Glomerular visceral epithelial cell (primary cell): Measurements from ENCODE around the gene PCIF1.
"Not testable (repeated sequence)": the region's sequence is repeated elsewhere in the genome, so short reads cannot be mapped to it uniquely, and the experiment has no call there.

Experiments
- DNase-seq: peaks from one replicate; pipeline ENCODE4 v3.0.0-alpha.2; 2016; ENCODE audit errors: extremely low spot score

Gene PCIF1

GRCh38 chr20:45934586-45935415, at the start of gene PCIF1:
PCIF1 (plus strand) TSS chr20:45934683; CDS start chr20:45939000, 4,317 bp downstream.
- DNase-seq = peak; percentile 99

DNA sequence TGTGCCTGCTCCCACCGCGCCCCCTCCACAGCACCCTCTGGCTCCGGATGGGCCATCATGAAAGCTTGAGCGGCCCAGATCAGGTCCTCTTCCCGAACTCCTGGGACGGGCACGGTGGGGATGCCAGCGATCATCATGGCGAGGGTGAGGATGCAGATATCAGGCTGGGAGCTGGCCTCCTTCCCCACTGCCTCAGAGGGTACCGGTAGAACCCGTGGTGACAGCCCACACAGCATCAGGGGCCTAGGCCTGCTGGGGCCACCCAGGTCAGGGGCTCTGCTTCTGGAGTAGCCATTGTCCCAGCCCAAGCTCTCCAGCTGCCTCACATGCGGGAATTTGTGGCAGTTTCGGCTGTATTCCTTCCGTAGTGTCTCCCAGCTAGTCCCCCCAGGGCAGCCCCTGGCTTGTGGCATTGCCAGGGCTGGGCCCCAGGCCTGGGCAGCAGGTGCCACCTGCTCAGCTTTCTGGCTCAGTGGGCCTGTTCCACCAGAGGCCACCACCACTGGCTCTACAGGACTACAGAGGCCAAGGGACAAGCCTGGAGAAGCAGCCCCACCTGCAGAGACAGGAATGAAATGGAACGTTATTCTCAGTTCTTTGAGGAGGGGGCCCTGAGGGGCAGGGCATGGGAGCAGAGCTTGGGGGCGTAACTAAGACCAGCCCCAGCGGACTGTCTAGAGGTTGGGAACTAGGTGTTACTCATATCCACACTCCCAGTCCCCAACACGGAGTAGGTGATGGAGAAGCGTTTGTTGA, 47.7 kb upstream of the PCIF1 start:
- no peak for DNase-seq

DNA sequence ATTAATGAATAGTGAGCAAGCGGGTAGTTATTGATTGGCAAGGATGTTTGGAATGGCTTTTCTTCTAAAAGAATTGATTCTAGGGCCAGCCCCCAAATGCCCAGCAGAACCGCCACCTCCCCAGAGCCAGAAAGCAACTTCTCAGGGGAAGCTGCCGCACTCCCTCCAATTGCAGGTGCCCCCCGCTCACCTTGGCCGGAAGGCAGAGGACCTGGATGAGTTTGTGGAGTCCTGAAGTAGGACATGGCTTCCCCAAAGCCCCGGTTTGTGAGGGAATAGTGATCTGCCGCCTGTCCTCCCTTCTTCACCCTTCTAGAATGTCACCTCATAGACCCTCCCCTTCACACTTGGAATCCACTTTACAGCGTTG, 47.2 kb upstream of the PCIF1 start, which contains the start of gene SPATA25:
SPATA25 (minus strand) TSS at position 277 of the 370 bp plus-strand sequence; CDS start at position 245, 32 bp downstream.
- DNase-seq = no peak

DNA sequence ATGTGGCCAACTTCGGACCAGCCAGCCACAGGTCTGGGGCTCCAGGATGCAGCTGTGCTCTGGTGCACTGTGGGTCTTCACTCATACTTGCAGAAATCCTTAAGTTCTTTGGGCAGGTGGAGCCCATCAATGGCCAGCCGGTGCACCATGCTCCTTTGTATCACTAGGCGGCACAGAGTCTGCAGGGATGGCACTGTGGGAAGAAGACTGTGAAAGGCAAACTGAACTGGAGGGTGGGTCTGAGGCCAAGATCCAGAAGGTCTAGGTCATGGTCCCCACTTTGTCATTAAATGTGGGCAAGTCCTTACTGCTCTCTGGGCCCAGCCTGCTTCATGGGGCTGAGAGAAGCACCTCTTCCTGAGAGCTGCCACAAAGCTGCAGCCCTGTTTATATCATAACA, 45.8 kb upstream of the PCIF1 start:
- no peak for DNase-seq

DNA sequence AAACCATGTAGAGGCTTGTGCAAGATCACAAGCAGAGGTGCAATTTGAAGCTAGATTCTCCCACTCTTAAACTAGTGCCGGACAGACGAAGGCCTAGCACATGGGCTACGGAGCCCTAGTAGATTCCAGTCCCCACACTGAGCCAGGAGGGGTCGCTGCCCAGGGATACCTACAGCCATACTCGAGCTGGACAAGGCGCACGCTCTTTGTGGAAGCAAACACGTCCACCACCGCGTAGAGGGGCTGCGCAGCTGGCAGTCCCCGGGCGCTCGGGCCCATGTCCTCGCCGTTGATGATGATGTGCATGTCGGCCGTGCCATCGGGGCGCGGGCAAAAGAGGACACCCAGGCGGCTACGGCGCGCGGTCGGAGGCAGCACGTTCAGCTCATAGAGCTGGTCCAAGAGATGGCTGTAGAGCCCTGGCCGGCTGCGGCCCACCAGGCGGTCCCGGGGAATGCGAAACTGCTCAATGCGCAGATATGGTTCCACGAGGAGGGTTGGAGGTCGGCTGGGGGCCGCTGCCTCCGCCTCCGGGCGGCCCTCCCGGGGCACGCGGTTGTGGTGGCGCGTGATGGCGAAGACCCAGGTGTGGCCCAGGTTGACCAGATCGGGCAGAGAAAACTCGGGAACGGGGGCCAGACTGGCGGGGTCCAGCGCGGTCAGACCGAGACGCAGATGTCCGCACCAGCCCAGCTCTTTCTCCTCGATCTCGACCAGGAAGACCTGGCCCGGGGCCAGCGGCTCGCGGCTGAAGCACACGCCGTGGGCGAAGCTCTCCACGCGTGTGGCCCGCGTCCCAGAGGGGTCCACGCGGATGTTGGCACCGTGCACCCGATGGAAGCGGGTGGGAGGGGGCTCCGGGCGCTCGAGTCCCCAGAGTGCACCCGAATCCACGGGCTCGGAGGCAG, 44.2 kb upstream of the PCIF1 start:
- DNase-seq = peak; percentile 29

DNA sequence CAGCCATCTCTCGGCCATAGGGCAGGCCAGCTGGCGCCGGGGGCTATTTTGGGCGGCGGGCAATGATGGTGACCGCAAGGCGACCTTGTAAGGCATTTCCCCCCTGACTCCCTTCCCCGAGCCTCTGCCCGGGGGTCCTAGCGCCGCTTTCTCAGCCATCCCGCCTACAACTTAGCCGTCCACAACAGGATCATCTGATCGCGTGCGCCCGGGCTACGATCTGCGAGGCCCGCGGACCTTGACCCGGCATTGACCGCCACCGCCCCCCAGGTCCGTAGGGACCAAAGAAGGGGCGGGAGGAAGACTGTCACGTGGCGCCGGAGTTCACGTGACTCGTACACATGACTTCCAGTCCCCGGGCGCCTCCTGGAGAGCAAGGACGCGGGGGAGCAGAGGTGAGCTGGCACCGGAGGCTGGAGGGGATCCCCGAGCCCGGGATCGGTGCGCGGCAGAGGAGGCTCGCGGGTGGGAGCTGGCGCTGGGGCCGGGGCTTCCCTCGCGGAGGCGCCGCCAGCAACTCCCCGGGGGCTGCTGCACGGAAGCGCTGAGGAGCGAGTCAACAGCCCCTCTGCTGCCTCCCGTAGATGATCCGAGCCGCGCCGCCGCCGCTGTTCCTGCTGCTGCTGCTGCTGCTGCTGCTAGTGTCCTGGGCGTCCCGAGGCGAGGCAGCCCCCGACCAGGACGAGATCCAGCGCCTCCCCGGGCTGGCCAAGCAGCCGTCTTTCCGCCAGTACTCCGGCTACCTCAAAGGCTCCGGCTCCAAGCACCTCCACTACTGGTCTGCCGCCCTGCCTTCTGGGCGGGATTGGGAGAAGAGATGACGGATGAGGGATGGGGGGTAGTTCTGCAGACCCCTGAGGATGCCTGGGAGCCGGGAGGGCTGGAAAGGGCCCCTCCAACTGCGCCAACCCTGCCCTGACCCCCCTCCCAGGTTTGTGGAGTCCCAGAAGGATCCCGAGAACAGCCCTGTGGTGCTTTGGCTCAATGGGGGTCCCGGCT, 43.2 kb upstream of the PCIF1 start, which contains the start of the genes CTSA and NEURL2:
CTSA (plus strand) TSS at position 351 of the 999 bp plus-strand sequence; CDS start at position 585, 234 bp downstream.
NEURL2 (minus strand) TSS at position 224 of the 999 bp plus-strand sequence; CDS start at position 7, 217 bp downstream.
- DNase-seq = peak; percentile 92

- DNase-seq = peak; percentile 50
These were observed 42.2 kb upstream of the PCIF1 start for GRCh38 chr20:45892049-45892825.

DNA sequence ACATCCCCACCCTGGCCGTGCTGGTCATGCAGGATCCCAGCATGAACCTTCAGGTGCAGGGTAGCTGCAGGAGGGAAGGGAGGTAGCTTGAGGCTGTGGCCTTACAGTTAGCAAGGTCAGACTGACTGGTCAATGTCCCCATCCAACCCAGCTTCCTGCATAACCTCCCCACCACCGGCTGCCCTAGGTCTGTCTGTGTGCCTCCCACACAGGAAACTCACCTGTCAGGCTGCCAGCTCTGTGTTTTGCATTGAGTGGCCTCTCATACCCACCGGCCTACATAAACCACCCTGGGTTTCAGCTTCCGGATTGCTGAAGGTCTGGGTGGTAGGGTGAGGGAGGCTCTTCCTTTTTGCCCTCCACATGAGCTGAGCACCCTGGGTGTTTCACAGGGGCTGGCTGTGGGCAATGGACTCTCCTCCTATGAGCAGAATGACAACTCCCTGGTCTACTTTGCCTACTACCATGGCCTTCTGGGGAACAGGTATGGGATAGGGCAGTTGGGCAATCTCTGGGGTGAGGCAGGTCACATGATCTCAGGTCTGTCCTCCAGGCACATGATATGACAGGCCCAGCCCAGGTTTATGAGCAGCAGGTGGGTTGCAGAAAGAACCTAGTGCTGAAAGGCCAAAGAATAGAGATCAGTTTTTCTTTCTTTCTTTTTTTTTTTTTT, 41.5 kb upstream of the PCIF1 start:
- no peak for DNase-seq

GRCh38 chr20:45893831-45894230, 40.7 kb upstream of the PCIF1 start:
- no peak for DNase-seq

- DNase-seq = no peak
These were observed 39.7 kb upstream of the PCIF1 start for GRCh38 chr20:45894797-45895196.

DNA sequence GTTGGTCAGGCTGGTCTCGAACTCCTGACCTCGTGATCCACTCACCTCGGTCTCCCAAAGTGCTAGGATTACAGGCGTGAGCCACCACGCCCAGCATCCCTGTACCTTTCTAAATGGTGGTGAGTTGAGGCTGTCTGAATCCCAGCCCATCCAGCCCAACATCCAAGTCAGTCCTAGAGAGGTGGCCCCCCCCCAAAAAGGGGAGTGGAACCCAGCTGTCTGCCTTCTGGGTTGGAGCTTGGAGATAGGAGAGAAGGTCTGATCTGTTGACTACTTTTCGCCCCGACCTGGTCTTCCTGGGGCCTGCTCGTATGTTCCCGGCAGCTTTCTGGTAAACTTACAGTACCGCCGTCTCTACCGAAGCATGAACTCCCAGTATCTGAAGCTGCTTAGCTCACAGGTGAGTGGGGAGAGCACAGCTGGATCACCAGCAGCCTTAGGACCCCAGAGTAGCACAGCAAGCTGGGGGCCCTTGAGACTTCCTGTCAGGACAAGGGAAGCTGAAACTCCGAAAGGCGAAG, 37.8 kb upstream of the PCIF1 start:
- no peak for DNase-seq

DNA sequence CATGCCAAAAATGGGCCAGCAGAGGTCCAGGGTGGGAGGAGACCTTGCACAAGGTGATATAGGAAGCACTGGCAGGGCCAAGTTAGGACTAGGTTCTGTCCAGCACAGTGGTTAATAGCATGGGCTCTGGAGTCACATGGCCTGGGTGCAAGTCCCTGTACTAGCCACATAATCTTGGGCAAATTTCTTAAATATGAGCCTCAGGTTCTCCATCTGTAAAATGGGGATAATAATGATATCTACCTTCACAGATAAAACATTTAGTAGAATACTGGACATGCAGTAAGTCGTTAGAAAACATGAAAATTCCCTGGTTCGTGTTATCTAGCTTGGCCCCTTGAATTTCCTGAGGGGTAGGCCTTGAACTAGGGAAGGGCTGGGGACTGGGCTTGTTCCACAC, 37.2 kb upstream of the PCIF1 start:
- DNase-seq = no peak

DNA sequence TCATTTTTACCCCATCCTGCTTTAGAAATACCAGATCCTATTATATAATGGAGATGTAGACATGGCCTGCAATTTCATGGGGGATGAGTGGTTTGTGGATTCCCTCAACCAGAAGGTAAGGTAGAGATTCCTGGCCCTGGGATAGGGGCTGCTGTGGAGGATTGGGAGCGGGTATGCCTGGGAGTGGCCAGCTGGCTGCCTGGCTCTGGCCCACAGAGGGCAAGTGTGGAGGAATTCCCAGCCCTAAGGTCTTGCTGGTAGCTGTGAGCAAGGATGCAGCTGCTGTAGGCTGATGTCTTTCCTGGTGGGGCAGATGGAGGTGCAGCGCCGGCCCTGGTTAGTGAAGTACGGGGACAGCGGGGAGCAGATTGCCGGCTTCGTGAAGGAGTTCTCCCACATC, 36.8 kb upstream of the PCIF1 start:
- no peak for DNase-seq

GRCh38 chr20:45898285-45898684, 36.2 kb upstream of the PCIF1 start:
- no peak for DNase-seq

GRCh38 chr20:45899046-45899835, 35.2 kb upstream of the PCIF1 start:
- no peak for DNase-seq

- DNase-seq = not testable (repeated sequence)
These were observed 33.2 kb upstream of the PCIF1 start for GRCh38 chr20:45901332-45901731.

- DNase-seq = no peak
These were observed 32.2 kb upstream of the PCIF1 start for GRCh38 chr20:45902199-45902701.
